OCI-LY3 (cell line): ENCODE measurements around the gene LETM1.

Experiments used
- H2AFZ ChIP-seq: fragments of 200-600, 300-600 bp; shearing (Covaris generic); 2 replicates; pipeline ENCODE4 v1.6.0; 2014; ENCODE audit warnings: antibody characterized with exemption, low read depth, low read length
- H3K27ac ChIP-seq: fragments of 200-600, 300-600 bp; sonication (generic); 2 replicates; pipeline ENCODE4 v1.5.1; 2014; ENCODE audit warnings: mild to moderate bottlenecking, low read length, moderate library complexity, mixed read lengths
- H3K27me3 ChIP-seq: fragments of 200-600, 300-600 bp; sonication (generic); 2 replicates; pipeline ENCODE4 v1.6.1; 2014; ENCODE audit warnings: low read depth, low read length, mixed read lengths
- H3K36me3 ChIP-seq: fragments of 200-600, 300-600 bp; sonication (generic); replicated peaks from 2 replicates; pipeline ENCODE3; 2014; ENCODE audit warnings: low read depth, low read length, mixed read lengths
- H3K4me1 ChIP-seq: fragments of 300-600, 200-600 bp; sonication (generic); 2 replicates; pipeline ENCODE4 v1.6.1; 2014; ENCODE audit warnings: low read length, mixed read lengths
- H3K4me2 ChIP-seq: fragments of 200-600, 300-600 bp; sonication (generic); 2 replicates; pipeline ENCODE4 v1.6.1; 2014; ENCODE audit warnings: low read length, mixed read lengths
- H3K4me3 ChIP-seq: fragments of 300-600, 200-600 bp; sonication (generic); 2 replicates; pipeline ENCODE4 v1.5.1; 2014; ENCODE audit warnings: antibody characterized with exemption, mild to moderate bottlenecking, low read length, moderate library complexity
- H3K79me2 ChIP-seq: fragments of 300-600, 200-600 bp; shearing (Covaris generic); 2 replicates; pipeline ENCODE4 v1.6.1; 2014; ENCODE audit warnings: mild to moderate bottlenecking, low read length, mixed read lengths
- H3K9ac ChIP-seq: fragments of 300-600, 200-600 bp; shearing (Covaris generic); 2 replicates; pipeline ENCODE4 v1.6.0; 2014; ENCODE audit warnings: mild to moderate bottlenecking, low read length, moderate library complexity
- H3K9me3 ChIP-seq: fragments of 200-600, 300-600 bp; shearing (Covaris generic); 2 replicates; pipeline ENCODE4 v1.6.1; 2014; ENCODE audit warnings: low read length, mixed read lengths; ENCODE audit not compliant: insufficient read depth
- H4K20me1 ChIP-seq: fragments of 200-600, 300-600 bp; sonication (generic); 2 replicates; pipeline ENCODE4 v1.6.1; 2016; ENCODE audit warnings: low read length, mixed read lengths; ENCODE audit not compliant: insufficient read depth
- CTCF ChIP-seq: fragments of 200-600, 300-600 bp; sonication (generic); IDR thresholded peaks from 2 replicates; pipeline ENCODE4 v1.5.1; 2014; ENCODE audit warnings: antibody characterized with exemption, low read length, low read depth
- EZH2phosphoT487 ChIP-seq: fragments of 200-600 bp; shearing (Covaris generic); IDR thresholded peaks from 2 replicates; pipeline ENCODE4 v1.6.1; 2018; ENCODE audit warnings: antibody characterized with exemption, mixed run types, low read depth

The LETM1 gene

GRCh38 chr4:1812720-1813119, 43.2 kb downstream of the LETM1 start:
- H3K27ac ChIP-seq: no peak overlapping the region
- no peak overlapping the region for H3K4me2 ChIP-seq
- H3K4me3 ChIP-seq: no peak overlapping the region
- no peaks in the 10 kb centered on the region for H3K79me2 ChIP-seq
- no peaks in the 10 kb centered on the region for H3K27me3 ChIP-seq
- no peaks in the 10 kb centered on the region for H4K20me1 ChIP-seq
- H3K9ac ChIP-seq: no peak overlapping the region
- H3K36me3 ChIP-seq: peaks cover 16% of the 10 kb centered on the region
- no peak overlapping the region for H2AFZ ChIP-seq
- no peak for TF ChIP-seq EZH2phosphoT487
- TF ChIP-seq CTCF: no peak
- H3K4me1 ChIP-seq: no peaks in the 10 kb centered on the region
- no peaks in the 10 kb centered on the region for H3K9me3 ChIP-seq

GRCh38 chr4:1810765-1811164, 45.2 kb downstream of the LETM1 start:
- Histone ChIP-seq H3K4me1 (no peaks in the 10 kb centered on the region), H3K4me3 (no peak overlapping the region), H3K27ac (no peak overlapping the region), H3K9ac (no peak overlapping the region), H3K36me3 (peaks cover 7% of the 10 kb centered on the region), H2AFZ (no peak overlapping the region), H3K79me2 (no peaks in the 10 kb centered on the region), H3K27me3 (no peaks in the 10 kb centered on the region), H4K20me1 (no peaks in the 10 kb centered on the region), H3K4me2 (no peak overlapping the region), H3K9me3 (no peaks in the 10 kb centered on the region)
- TF ChIP-seq CTCF (no peak), EZH2phosphoT487 (no peak)

GRCh38 chr4:1809754-1810502, 46.0 kb downstream of the LETM1 start:
- Histone ChIP-seq H3K79me2 (no peaks in the 10 kb centered on the region), H3K4me3 (no peak overlapping the region), H3K4me2 (no peak overlapping the region), H2AFZ (no peak overlapping the region), H3K36me3 (peaks cover 3% of the 10 kb centered on the region), H3K9ac (no peak overlapping the region), H4K20me1 (no peaks in the 10 kb centered on the region), H3K27me3 (no peaks in the 10 kb centered on the region), H3K9me3 (no peaks in the 10 kb centered on the region), H3K27ac (no peak overlapping the region), H3K4me1 (no peaks in the 10 kb centered on the region)
- TF ChIP-seq CTCF (peak; percentile 89), EZH2phosphoT487 (no peak)

GRCh38 chr4:1808851-1809753, 46.9 kb downstream of the LETM1 start:
- no peak overlapping the region for H3K27ac ChIP-seq

More at GRCh38 chr4:1808851-1809753, 46.9 kb downstream of the LETM1 start:
- Histone ChIP-seq H2AFZ (no peak overlapping the region), H3K4me1 (no peaks in the 10 kb centered on the region), H3K4me2 (no peak overlapping the region), H3K27me3 (no peaks in the 10 kb centered on the region), H4K20me1 (no peaks in the 10 kb centered on the region), H3K9me3 (no peaks in the 10 kb centered on the region), H3K79me2 (no peaks in the 10 kb centered on the region), H3K36me3 (no peaks in the 10 kb centered on the region), H3K4me3 (no peak overlapping the region), H3K9ac (no peak overlapping the region)
- TF ChIP-seq CTCF (no peak), EZH2phosphoT487 (no peak)
